ENCODE data around the gene SORL1. TPM values are rescaled to one million over a fixed set of nuclear protein-coding genes. Genes with fewer than 3 reads are reported as not detected.

Gene SORL1
- total and polyA plus RNA-seq, 2 of the 13 experiments (the other 11 are each of a cell fraction or from before 2014, with no cell fraction given) = 21.3 to 148 TPM

GRCh38 chr11:121655537-121656327 is 203.6 kb downstream of the SORL1 start (continued):
- TF ChIP-seq ATF3 (CRISPR knock-in tag; IDR thresholded peaks at IDR 0.05) = no peak
- no peak for TF ChIP-seq ZNF615 (CRISPR knock-in tag; IDR thresholded peaks at IDR 0.05; ENCODE audit: borderline replicate concordance)
- no peak; a peak in 1 of 4 replicates for TF ChIP-seq KLF16 (CRISPR knock-in tag; IDR thresholded peaks at IDR 0.05)
- 0 out of 2 replicates have a peak, but pooled peaks have one; percentile 47 for TF ChIP-seq ZNF501 (CRISPR knock-in tag; IDR thresholded peaks at IDR 0.05)
- TF ChIP-seq TCF7L2 (IDR thresholded peaks at IDR 0.05; ENCODE audit: low read depth, low read length) = no peak
- no peak for TF ChIP-seq ZBTB49 (CRISPR knock-in tag; IDR thresholded peaks at IDR 0.05; ENCODE audit: borderline replicate concordance)
- TF ChIP-seq MXI1 (IDR thresholded peaks at IDR 0.05; ENCODE audit: borderline replicate concordance, low read depth, low read length) = peak; percentile 30; the same call in 1 of the 3 replicates
- TF ChIP-seq ZBTB33 (CRISPR knock-in tag; IDR thresholded peaks at IDR 0.05) = no peak
- TF ChIP-seq ARID5B (CRISPR knock-in tag; IDR thresholded peaks at IDR 0.05) = no peak; the same call in 1 of the 2 replicates
- peak; percentile 77 for TF ChIP-seq ZNF317 (CRISPR knock-in tag; IDR thresholded peaks at IDR 0.05)
- no peak for TF ChIP-seq ZNF577 (CRISPR knock-in tag; IDR thresholded peaks at IDR 0.05; ENCODE audit: borderline replicate concordance, low read depth)
- TF ChIP-seq MXD1 (CRISPR knock-in tag; IDR thresholded peaks at IDR 0.05) = peak; percentile 86; the same call in 1 of the 2 replicates
- no peak for TF ChIP-seq ZNF280B (CRISPR knock-in tag; IDR thresholded peaks at IDR 0.05; ENCODE audit: borderline replicate concordance)
- TF ChIP-seq TAF15 (IDR thresholded peaks at IDR 0.05; ENCODE audit: low read depth, low read length, poor library complexity, severe bottlenecking) = no peak
- TF ChIP-seq ZNF784 (CRISPR knock-in tag; IDR thresholded peaks at IDR 0.05; ENCODE audit: borderline replicate concordance) = no peak; the same call in 1 of the 2 replicates

Data from HepG2 (cell line).